H9 (cell line): ENCODE results near the gene GPR108. TPM values are rescaled to one million over a fixed set of nuclear protein-coding genes. Genes with fewer than 3 reads are reported as not detected.
A peak's percentile ranks its signal among the peaks of the same experiment; 100 is the strongest.

Source experiments
- DNase-seq: peaks from one replicate; pipeline ENCODE4 v3.0.0-alpha.2; 2017
- H2AFZ ChIP-seq: one replicate; pipeline ENCODE4 v1.6.1; 2013; ENCODE audit warnings: mild to moderate bottlenecking, low read length, control low read depth, moderate library complexity
- H2AK5ac ChIP-seq: 2 replicates; pipeline ENCODE4 v1.6.1; 2013; ENCODE audit warnings: low read length, control low read depth, mixed read lengths; ENCODE audit not compliant: insufficient read length
- H2BK120ac ChIP-seq: one replicate; pipeline ENCODE4 v1.6.1; 2013; ENCODE audit warnings: low read depth, mild to moderate bottlenecking, low read length, control low read depth, inconsistent platforms; ENCODE audit not compliant: poor library complexity, severe bottlenecking
- H2BK12ac ChIP-seq: 2 replicates; pipeline ENCODE4 v1.6.1; 2013; ENCODE audit warnings: low read length, control low read depth, mixed read lengths, low read depth; ENCODE audit not compliant: insufficient read length
- H2BK15ac ChIP-seq: 2 replicates; pipeline ENCODE4 v1.6.1; 2013; ENCODE audit warnings: low read depth, low read length, control low read depth
- H2BK20ac ChIP-seq: one replicate; pipeline ENCODE4 v1.6.1; 2013; ENCODE audit warnings: low read depth, mild to moderate bottlenecking, low read length, control low read depth, inconsistent platforms; ENCODE audit not compliant: poor library complexity, severe bottlenecking
- H2BK5ac ChIP-seq: 2 replicates; pipeline ENCODE4 v1.6.1; 2013; ENCODE audit warnings: low read length, control low read depth, mixed read lengths; ENCODE audit not compliant: insufficient read length
- H3K14ac ChIP-seq: 2 replicates; pipeline ENCODE4 v1.6.1; 2013; ENCODE audit warnings: low read length, control low read depth; ENCODE audit not compliant: insufficient read depth
- H3K18ac ChIP-seq: 2 replicates; pipeline ENCODE4 v1.6.1; 2013; ENCODE audit warnings: low read depth, mild to moderate bottlenecking, mixed read lengths, low read length, control low read depth; ENCODE audit not compliant: insufficient read length
- H3K23ac ChIP-seq: 2 replicates; pipeline ENCODE4 v1.6.1; 2013; ENCODE audit warnings: low read length, control low read depth, mixed read lengths, low read depth; ENCODE audit not compliant: insufficient read length
- H3K23me2 ChIP-seq: 2 replicates; pipeline ENCODE4 v1.6.1; 2013; ENCODE audit warnings: low read depth, mild to moderate bottlenecking, mixed read lengths, low read length, control low read depth; ENCODE audit not compliant: insufficient read length, poor library complexity, severe bottlenecking
- H3K27ac ChIP-seq: 2 replicates; pipeline ENCODE4 v1.5.1; 2013; ENCODE audit warnings: low read length, control low read depth, mixed read lengths, low read depth; ENCODE audit not compliant: insufficient read length
- H3K27me3 ChIP-seq: 2 replicates; pipeline ENCODE4 v1.6.1; 2013; ENCODE audit warnings: low read length, control low read depth, inconsistent platforms; ENCODE audit not compliant: insufficient read depth
- H3K4ac ChIP-seq: 2 replicates; pipeline ENCODE4 v1.6.1; 2013; ENCODE audit warnings: low read depth, mild to moderate bottlenecking, control low read depth, inconsistent platforms, low read length, moderate library complexity
- H3K4me1 ChIP-seq: 2 replicates; pipeline ENCODE4 v1.6.1; 2013; ENCODE audit warnings: low read length, control low read depth, inconsistent platforms; ENCODE audit not compliant: insufficient read depth
- H3K4me2 ChIP-seq: 2 replicates; pipeline ENCODE4 v1.6.1; 2013; ENCODE audit warnings: low read length, control low read depth, mixed read lengths; ENCODE audit not compliant: insufficient read length, insufficient read depth
- H3K56ac ChIP-seq: 2 replicates; pipeline ENCODE4 v1.6.1; 2013; ENCODE audit warnings: low read depth, mild to moderate bottlenecking, mixed read lengths, low read length, control low read depth; ENCODE audit not compliant: insufficient read length
- H3K79me1 ChIP-seq: 2 replicates; pipeline ENCODE4 v1.6.1; 2013; ENCODE audit warnings: low read depth, mild to moderate bottlenecking, moderate library complexity, low read length, control low read depth, inconsistent platforms; ENCODE audit not compliant: insufficient read depth, poor library complexity, severe bottlenecking
- H3K79me2 ChIP-seq: 2 replicates; pipeline ENCODE4 v1.6.1; 2013; ENCODE audit warnings: low read length, control low read depth, inconsistent platforms; ENCODE audit not compliant: insufficient read depth
- H3K9ac ChIP-seq: 2 replicates; pipeline ENCODE4 v1.6.1; 2013; ENCODE audit warnings: low read length, control low read depth, mixed read lengths; ENCODE audit not compliant: insufficient read length; ENCODE audit errors: extremely low read depth
- H3K9me3 ChIP-seq: one replicate; pipeline ENCODE4 v1.6.1; 2013; ENCODE audit warnings: low read depth, low read length, inconsistent platforms; ENCODE audit not compliant: control insufficient read depth
- H3T11ph ChIP-seq: one replicate; pipeline ENCODE4 v1.6.1; 2013; ENCODE audit warnings: mild to moderate bottlenecking, low read length, control low read depth, inconsistent platforms
- H4K20me1 ChIP-seq: one replicate; pipeline ENCODE4 v1.6.1; 2013; ENCODE audit not compliant: control insufficient read depth, insufficient read length, insufficient read depth
- H4K5ac ChIP-seq: 2 replicates; pipeline ENCODE4 v1.6.1; 2013; ENCODE audit warnings: low read depth, mild to moderate bottlenecking, mixed read lengths, low read length, control low read depth; ENCODE audit not compliant: insufficient read length
- H4K8ac ChIP-seq: replicated peaks from 2 replicates; pipeline ENCODE4 v1.6.1; 2013; ENCODE audit warnings: low read length, control low read depth, mixed read lengths, low read depth; ENCODE audit not compliant: insufficient read length
- H4K91ac ChIP-seq: 2 replicates; pipeline ENCODE4 v1.6.1; 2013; ENCODE audit warnings: low read depth, mild to moderate bottlenecking, moderate library complexity, mixed read lengths, low read length, control low read depth; ENCODE audit not compliant: insufficient read length
- H3K27ac Mint-ChIP-seq, 3 experiments: 2 replicates in 2 of 3; 3 replicates in 1 of 3; pipeline ENCODE4 v1.8.0; 2020 to 2021; ENCODE audit warnings: mixed read lengths in 3 of 3, mild to moderate bottlenecking in 1 of 3, moderate library complexity in 1 of 3
- H3K27me3 Mint-ChIP-seq: 2 replicates; pipeline ENCODE4 v1.8.0; 2021; ENCODE audit warnings: low read depth, mild to moderate bottlenecking, moderate library complexity, mixed read lengths
- H3K36me3 Mint-ChIP-seq, 3 experiments: 2 replicates in 2 of 3; 3 replicates in 1 of 3; pipeline ENCODE4 v1.8.0; 2020 to 2021; ENCODE audit warnings: low read depth in 3 of 3, mixed read lengths in 3 of 3; ENCODE audit not compliant: insufficient read depth in 1 of 3
- H3K4me1 Mint-ChIP-seq, 2 experiments: 2 replicates each; pipeline ENCODE4 v1.8.0; 2020; ENCODE audit warnings: mixed read lengths in 2 of 2
- H3K4me3 Mint-ChIP-seq, 2 experiments: 2 replicates in 1 of 2; 3 replicates in 1 of 2; pipeline ENCODE4 v1.8.0; 2020 to 2021; ENCODE audit warnings: mild to moderate bottlenecking in 2 of 2, mixed read lengths in 2 of 2, moderate library complexity in 1 of 2
- H3K9me3 Mint-ChIP-seq, 2 experiments: 2 replicates in 1 of 2; 3 replicates in 1 of 2; pipeline ENCODE4 v1.8.0; 2020; ENCODE audit warnings: mild to moderate bottlenecking in 2 of 2, mixed read lengths in 2 of 2, moderate library complexity in 1 of 2
- CTCF ChIP-seq: fragments of 200-600 bp; sonication (generic); conservative IDR thresholded peaks from 3 replicates; pipeline ENCODE4 v1.8.0; 2021; ENCODE audit warnings: antibody characterized with exemption, mild to moderate bottlenecking
- WGBS: extraction: QIAGEN DNeasy Blood & Tissue Kit; methylation state at CpG from one replicate; pipeline ENCODE4 v1.1.7; 2013; ENCODE audit warnings: missing lambda C conversion rate, low lambda C conversion rate, mixed read lengths; ENCODE audit not compliant: insufficient read length; ENCODE audit errors: extremely low coverage; 5-methylcytosine and 5-hydroxymethylcytosine counted together
- total RNA-seq: library from RNA; stranded (reverse); gene quantifications from 2 replicates; pipeline ENCODE4 v1.2.1, GENCODE V29; 2021

Gene GPR108
- total RNA-seq, 1 experiment from 2014 or later, result 38.2 TPM

GRCh38 chr19:6773323-6773931 is 36.0 kb upstream of the GPR108 start:
- Histone ChIP-seq H4K5ac (no peak overlapping the region), H2BK120ac (no peak overlapping the region), H3K4me1 (no peaks in the 10 kb centered on the region), H3K9me3 (no peaks in the 10 kb centered on the region), H3K79me1 (no peaks in the 10 kb centered on the region), H3K4ac (no peak overlapping the region), H2BK15ac (no peak overlapping the region), H4K91ac (no peak overlapping the region), H3K23me2 (no peaks in the 10 kb centered on the region), H2BK20ac (no peak overlapping the region), H3K14ac (no peak overlapping the region), H4K20me1 (no peaks in the 10 kb centered on the region), H2BK12ac (no peak overlapping the region), H2BK5ac (no peak overlapping the region), H2AFZ (no peak overlapping the region), H3K9ac (no peak overlapping the region), H2AK5ac (no peak overlapping the region), H3K4me2 (no peak overlapping the region), H3T11ph (no peak overlapping the region), H3K18ac (no peak overlapping the region), H3K79me2 (no peaks in the 10 kb centered on the region), H3K27ac (no peak overlapping the region), H3K23ac (no peak overlapping the region), H3K27me3 (no peaks in the 10 kb centered on the region), H4K8ac (no peak overlapping the region), H3K56ac (no peak overlapping the region)
- Mint-ChIP-seq H3K4me3 (peak overlapping the region in 1 of 2 experiments; percentile 42; a peak in 1 of 5 replicates), H3K36me3 (no peaks in the 10 kb centered on the region), H3K27ac (peak overlapping the region in 1 of 3 experiments; percentile 53; a peak in 2 of 7 replicates), H3K4me1 (peaks cover 7 to 8% of the 10 kb centered on the region in 2 experiments; a peak in 2 of 4 replicates), H3K9me3 (peaks cover 3 to 30% of the 10 kb centered on the region in 2 experiments; a peak in 4 of 5 replicates), H3K27me3 (peaks cover 3% of the 10 kb centered on the region)
- no CpG with 5 or more reads among the region's 8 CpGs for WGBS
- TF ChIP-seq CTCF, result no peak
- DNase-seq, result peak; percentile 41
